SK-N-SH treated with all-trans-retinoic acid at 6 μM for 48 hours (cell line): ENCODE data around the gene PNPO.

Source experiments
- ARNTL ChIP-seq: fragments of 450-650 bp; formaldehyde crosslinking; IDR thresholded peaks from 2 replicates; pipeline ENCODE4 v1.5.0; 2020; ENCODE audit warnings: low read depth, mild to moderate bottlenecking, moderate library complexity, borderline replicate concordance
- CREB5 ChIP-seq: fragments of 250-450 bp; sonication (Bioruptor Pico); IDR thresholded peaks from 2 replicates; pipeline ENCODE4 v1.5.1; 2020; ENCODE audit warnings: low read depth, mild to moderate bottlenecking, moderate library complexity
- CSRNP3 ChIP-seq: fragments of 250-450 bp; sonication (Bioruptor Pico); IDR thresholded peaks from 2 replicates; pipeline ENCODE4 v1.5.1; 2021; ENCODE audit warnings: mild to moderate bottlenecking, moderate library complexity
- ESRRG ChIP-seq: fragments of 250-450 bp; sonication (Bioruptor Pico); IDR thresholded peaks from 2 replicates; pipeline ENCODE4 v1.6.1; 2021; ENCODE audit warnings: mild to moderate bottlenecking
- GLIS3 ChIP-seq: fragments of 250-450 bp; sonication (Bioruptor Pico); IDR thresholded peaks from 2 replicates; pipeline ENCODE4 v1.5.0; 2020; ENCODE audit warnings: mild to moderate bottlenecking, moderate library complexity
- OSR1 ChIP-seq: fragments of 250-450 bp; sonication (Bioruptor Pico); IDR thresholded peaks from 2 replicates; pipeline ENCODE4 v1.8.0; 2022; ENCODE audit warnings: moderate library complexity, mild to moderate bottlenecking, inconsistent platforms
- PATZ1 ChIP-seq: fragments of 250-450 bp; sonication (Bioruptor Pico); IDR thresholded peaks from 2 replicates; pipeline ENCODE4 v1.8.0; 2020; ENCODE audit warnings: mild to moderate bottlenecking, moderate library complexity, borderline replicate concordance
- POU6F1 ChIP-seq: fragments of 250-450 bp; sonication (Bioruptor Pico); IDR thresholded peaks from 2 replicates; pipeline ENCODE4 v1.8.0; 2021; ENCODE audit warnings: low read depth, mild to moderate bottlenecking, moderate library complexity, borderline replicate concordance
- RARB ChIP-seq: fragments of 250-450 bp; sonication (Bioruptor Pico); IDR thresholded peaks from 2 replicates; pipeline ENCODE4 v1.8.0; 2021; ENCODE audit warnings: mild to moderate bottlenecking, moderate library complexity
- TSHZ2 ChIP-seq: fragments of 250-450 bp; sonication (Bioruptor Pico); IDR thresholded peaks from 2 replicates; pipeline ENCODE4 v1.5.0; 2020; ENCODE audit warnings: mild to moderate bottlenecking, moderate library complexity
- ZFP3 ChIP-seq: fragments of 250-450 bp; sonication (Bioruptor Pico); IDR thresholded peaks from 2 replicates; pipeline ENCODE4 v1.5.0; 2020; ENCODE audit warnings: mild to moderate bottlenecking, moderate library complexity
- ZFP30 ChIP-seq: fragments of 450-650 bp; formaldehyde crosslinking; IDR thresholded peaks from 2 replicates; pipeline ENCODE4 v1.5.0; 2022; ENCODE audit warnings: mild to moderate bottlenecking, moderate library complexity

- TF ChIP-seq PATZ1: no peak
- TF ChIP-seq ZFP30: no peak
- no peak for TF ChIP-seq OSR1 (CRISPR knock-in tag)
- TF ChIP-seq ZFP3: no peak
- TF ChIP-seq POU6F1 (CRISPR knock-in tag): no peak
- TF ChIP-seq RARB (CRISPR knock-in tag): no peak
- TF ChIP-seq ESRRG (CRISPR knock-in tag): no peak
- no peak for TF ChIP-seq ARNTL
- no peak for TF ChIP-seq CREB5
- TF ChIP-seq CSRNP3 (CRISPR knock-in tag): no peak
- no peak for TF ChIP-seq GLIS3
- no peak for TF ChIP-seq TSHZ2 (CRISPR knock-in tag)
Observed at GRCh38 chr17:47917581-47917980, 23.8 kb upstream of the PNPO start.
